ENCODE results near the gene ERN2. TPM values are rescaled to one million over a fixed set of nuclear protein-coding genes. Genes with fewer than 3 reads are reported as not detected.

The ERN2 gene
- total RNA-seq, 1 donor from 2014 or later: 1.8 TPM

DNA sequence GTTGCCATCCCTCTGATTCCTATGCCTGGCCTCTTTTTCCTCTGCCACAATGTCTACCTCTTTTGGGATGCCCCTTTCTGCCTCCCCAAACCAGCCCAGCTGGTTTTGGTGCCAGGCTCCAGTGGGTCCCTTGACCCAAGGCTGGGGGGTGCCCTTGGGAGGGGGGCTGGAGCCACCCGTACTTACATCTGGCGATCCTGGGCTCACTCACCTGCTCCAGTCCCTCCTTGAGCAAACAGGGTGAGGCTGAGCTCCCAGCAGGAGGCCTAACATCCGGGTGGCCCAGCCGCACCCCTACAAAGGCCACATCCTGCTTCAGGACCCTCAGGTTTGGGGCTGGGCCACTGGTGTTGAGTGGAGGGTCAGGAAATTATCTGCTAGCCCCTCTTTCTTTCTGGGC, 1.2 kb downstream of the ERN2 start:
- H3K4me3 ChIP-seq: no peak overlapping the region
- no peaks in the 10 kb centered on the region for H4K20me1 ChIP-seq (ENCODE audit: low read depth)
- TF ChIP-seq EZH2 (IDR thresholded peaks at IDR 0.05): no peak
- TF ChIP-seq EZH2phosphoT487 (IDR thresholded peaks at IDR 0.05): no peak
- TF ChIP-seq, protein P1, sequence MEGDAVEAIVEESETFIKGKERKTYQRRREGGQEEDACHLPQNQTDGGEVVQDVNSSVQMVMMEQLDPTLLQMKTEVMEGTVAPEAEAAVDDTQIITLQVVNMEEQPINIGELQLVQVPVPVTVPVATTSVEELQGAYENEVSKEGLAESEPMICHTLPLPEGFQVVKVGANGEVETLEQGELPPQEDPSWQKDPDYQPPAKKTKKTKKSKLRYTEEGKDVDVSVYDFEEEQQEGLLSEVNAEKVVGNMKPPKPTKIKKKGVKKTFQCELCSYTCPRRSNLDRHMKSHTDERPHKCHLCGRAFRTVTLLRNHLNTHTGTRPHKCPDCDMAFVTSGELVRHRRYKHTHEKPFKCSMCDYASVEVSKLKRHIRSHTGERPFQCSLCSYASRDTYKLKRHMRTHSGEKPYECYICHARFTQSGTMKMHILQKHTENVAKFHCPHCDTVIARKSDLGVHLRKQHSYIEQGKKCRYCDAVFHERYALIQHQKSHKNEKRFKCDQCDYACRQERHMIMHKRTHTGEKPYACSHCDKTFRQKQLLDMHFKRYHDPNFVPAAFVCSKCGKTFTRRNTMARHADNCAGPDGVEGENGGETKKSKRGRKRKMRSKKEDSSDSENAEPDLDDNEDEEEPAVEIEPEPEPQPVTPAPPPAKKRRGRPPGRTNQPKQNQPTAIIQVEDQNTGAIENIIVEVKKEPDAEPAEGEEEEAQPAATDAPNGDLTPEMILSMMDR (IDR thresholded peaks at IDR 0.05): no peak
- Mint-ChIP-seq H3K27ac (no peak overlapping the region), H3K9me3 (peaks cover 16% of the 10 kb centered on the region), H3K36me3 (no peaks in the 10 kb centered on the region), H3K4me1 (no peaks in the 10 kb centered on the region), H3K4me3 (no peak overlapping the region), H3K27me3 (ENCODE audit: insufficient read depth, low read depth) (peaks cover 22% of the 10 kb centered on the region)
- H3K4me2 ChIP-seq: no peak overlapping the region
- H3K27me3 ChIP-seq: peaks cover 23% of the 10 kb centered on the region
- H2AFZ ChIP-seq (replicated peaks): no peak overlapping the region
- H3K9ac ChIP-seq: no peak overlapping the region
- no peaks in the 10 kb centered on the region for H3K9me3 ChIP-seq (ENCODE audit: low read depth)
- no peaks in the 10 kb centered on the region for H3K79me2 ChIP-seq (ENCODE audit: low read depth)
- no peak overlapping the region for H3K27ac ChIP-seq
- DNase-seq (ENCODE audit: low spot score): no peak
- H3K4me1 ChIP-seq: no peaks in the 10 kb centered on the region
- H3F3A ChIP-seq (ENCODE audit: low read depth): no peaks in the 10 kb centered on the region
- H3K36me3 ChIP-seq: no peaks in the 10 kb centered on the region

DNA sequence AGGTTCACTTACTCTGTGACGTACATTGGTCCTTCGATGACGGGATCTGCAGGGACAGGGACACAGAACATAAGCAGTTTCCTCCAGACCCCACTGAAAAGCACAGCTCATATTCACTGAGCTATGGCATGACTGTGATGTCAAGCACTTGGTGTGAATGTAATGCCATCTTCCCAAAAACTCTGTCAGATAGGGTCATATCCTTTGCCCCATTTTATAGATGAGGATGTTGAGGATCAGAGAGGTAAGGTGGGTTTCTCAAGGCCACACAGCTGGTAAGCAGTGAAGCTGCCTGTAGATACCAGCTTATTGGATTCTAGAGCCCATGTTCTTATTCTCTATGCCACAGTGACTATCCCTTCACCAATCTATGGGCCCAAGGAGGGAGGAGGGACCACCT, 2.5 kb downstream of the ERN2 start:
- Mint-ChIP-seq H3K4me3 (no peak overlapping the region), H3K27ac (no peak overlapping the region), H3K9me3 (peaks cover 16% of the 10 kb centered on the region), H3K27me3 (ENCODE audit: insufficient read depth, low read depth) (peaks cover 18% of the 10 kb centered on the region), H3K4me1 (no peaks in the 10 kb centered on the region), H3K36me3 (no peaks in the 10 kb centered on the region)
- Histone ChIP-seq H3K9ac (no peak overlapping the region), H3K79me2 (ENCODE audit: low read depth) (no peaks in the 10 kb centered on the region), H3K27ac (no peak overlapping the region), H3K36me3 (no peaks in the 10 kb centered on the region), H3F3A (ENCODE audit: low read depth) (no peaks in the 10 kb centered on the region), H3K4me3 (no peak overlapping the region), H3K9me3 (ENCODE audit: low read depth) (no peaks in the 10 kb centered on the region), H4K20me1 (ENCODE audit: low read depth) (no peaks in the 10 kb centered on the region), H3K4me2 (no peak overlapping the region), H3K27me3 (peaks cover 23% of the 10 kb centered on the region), H3K4me1 (no peaks in the 10 kb centered on the region), H2AFZ (replicated peaks) (no peak overlapping the region)
- DNase-seq (ENCODE audit: low spot score): no peak
- TF ChIP-seq EZH2phosphoT487 (IDR thresholded peaks at IDR 0.05) (no peak), EZH2 (IDR thresholded peaks at IDR 0.05) (no peak)
- TF ChIP-seq, protein P1 (IDR thresholded peaks at IDR 0.05): no peak

DNA sequence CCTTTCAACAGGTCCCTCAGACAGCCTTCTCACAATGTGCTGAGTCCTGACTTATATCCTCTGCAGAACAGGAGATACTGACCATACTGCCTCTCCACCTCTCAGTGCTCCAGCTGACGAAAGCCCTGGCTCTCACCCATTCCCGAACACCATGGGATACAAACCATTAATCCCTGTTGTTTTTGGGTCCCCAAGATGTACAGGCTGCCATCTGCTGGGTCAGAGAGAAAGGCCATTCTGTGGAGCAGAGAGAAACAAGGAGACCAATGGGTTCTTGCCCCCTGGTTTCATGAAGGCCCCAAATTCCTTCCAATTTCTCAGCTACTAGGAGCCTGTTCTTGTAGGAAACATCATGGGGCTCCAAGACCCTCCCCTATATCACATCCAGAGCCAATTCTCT, 3.0 kb downstream of the ERN2 start:
- Histone ChIP-seq H3K4me2 (no peak overlapping the region), H3K4me1 (no peaks in the 10 kb centered on the region), H3K79me2 (ENCODE audit: low read depth) (no peaks in the 10 kb centered on the region), H3F3A (ENCODE audit: low read depth) (no peaks in the 10 kb centered on the region), H2AFZ (replicated peaks) (no peak overlapping the region), H4K20me1 (ENCODE audit: low read depth) (no peaks in the 10 kb centered on the region), H3K4me3 (no peak overlapping the region), H3K36me3 (no peaks in the 10 kb centered on the region), H3K27me3 (peaks cover 23% of the 10 kb centered on the region), H3K9me3 (ENCODE audit: low read depth) (no peaks in the 10 kb centered on the region), H3K27ac (no peak overlapping the region), H3K9ac (no peak overlapping the region)
- Mint-ChIP-seq H3K27me3 (ENCODE audit: insufficient read depth, low read depth) (peaks cover 18% of the 10 kb centered on the region), H3K4me3 (no peak overlapping the region), H3K9me3 (peaks cover 16% of the 10 kb centered on the region), H3K4me1 (no peaks in the 10 kb centered on the region), H3K27ac (no peak overlapping the region), H3K36me3 (no peaks in the 10 kb centered on the region)
- no peak for DNase-seq (ENCODE audit: low spot score)
- TF ChIP-seq EZH2phosphoT487 (IDR thresholded peaks at IDR 0.05) (no peak), EZH2 (IDR thresholded peaks at IDR 0.05) (no peak)
- TF ChIP-seq, protein P1 (IDR thresholded peaks at IDR 0.05): no peak

All from neural progenitor cell (in vitro differentiated cells).